ENCODE results near the gene TM4SF18.

GRCh38 chr3:149364624-149365023, 31.2 kb upstream of the TM4SF18 start:
- TF ChIP-seq PATZ1 (CRISPR knock-in tag; IDR thresholded peaks at IDR 0.05; ENCODE audit: borderline replicate concordance), result no peak
- no peak for TF ChIP-seq RARB (CRISPR knock-in tag; IDR thresholded peaks at IDR 0.05)
- TF ChIP-seq ARNTL (CRISPR knock-in tag; IDR thresholded peaks at IDR 0.05; ENCODE audit: borderline replicate concordance, low read depth), result no peak
- TF ChIP-seq TOX (CRISPR knock-in tag; IDR thresholded peaks at IDR 0.05; ENCODE audit: borderline replicate concordance), result no peak
- no peak for TF ChIP-seq OSR1 (CRISPR knock-in tag; IDR thresholded peaks at IDR 0.05)
- TF ChIP-seq ZNF565 (CRISPR knock-in tag; conservative IDR thresholded peaks at IDR 0.05; ENCODE audit: low read depth), result no peak
- TF ChIP-seq TSHZ2 (CRISPR knock-in tag; IDR thresholded peaks at IDR 0.05), result no peak
- no peak for TF ChIP-seq ZC3H10 (CRISPR knock-in tag; IDR thresholded peaks at IDR 0.05)
- TF ChIP-seq TCF4 (CRISPR knock-in tag; IDR thresholded peaks at IDR 0.05; ENCODE audit: borderline replicate concordance), result no peak
- no peak for TF ChIP-seq CREB5 (CRISPR knock-in tag; IDR thresholded peaks at IDR 0.05; ENCODE audit: low read depth)
- TF ChIP-seq POU6F1 (CRISPR knock-in tag; IDR thresholded peaks at IDR 0.05; ENCODE audit: borderline replicate concordance, low read depth), result no peak
- TF ChIP-seq PPARA (CRISPR knock-in tag; IDR thresholded peaks at IDR 0.05; ENCODE audit: borderline replicate concordance), result no peak
- no peak for TF ChIP-seq ZFP3 (CRISPR knock-in tag; IDR thresholded peaks at IDR 0.05)
- TF ChIP-seq GLIS3 (CRISPR knock-in tag; IDR thresholded peaks at IDR 0.05), result no peak
